Fibroblast of lung (primary cell): ENCODE data around the gene ARHGAP44.

Source experiments
- CTCF ChIP-seq, 2 donors: IDR thresholded peaks in 1 of 2; conservative IDR thresholded peaks in 1 of 2; 1 replicate in 1 of 2; 2 replicates in 1 of 2; pipeline ENCODE4 v1.5.1; 2011 to 2012; ENCODE audit warnings: low read length in 2 of 2, control low read depth in 1 of 2, inconsistent platforms in 1 of 2, low read depth in 1 of 2, mild to moderate bottlenecking in 1 of 2
- EZH2 ChIP-seq: IDR thresholded peaks from 2 replicates; pipeline ENCODE4 v1.5.1; 2012; ENCODE audit warnings: low read length, control low read depth, mild to moderate bottlenecking; ENCODE audit errors: missing control alignments

GRCh38 chr17:12994341-12995074 is 205.2 kb downstream of the ARHGAP44 start:
- TF ChIP-seq CTCF (conservative IDR thresholded peaks at IDR 0.05 in 1 of 2, IDR thresholded peaks at IDR 0.05 in 1 of 2; ENCODE audit: low read depth in 1 of 2, low read length in 2 of 2) (no peak), EZH2 (no peak)
